MCF 10A (cell line): ENCODE results near the gene KRTAP10-11. TPM values are rescaled to one million over a fixed set of nuclear protein-coding genes. Genes with fewer than 3 reads are reported as not detected.
"Not testable (repeated sequence)": the region's sequence is repeated elsewhere in the genome, so short reads cannot be mapped to it uniquely, and the experiment has no call there.

ENCODE experiments used
- BruUV-seq: library from RNA; stranded (reverse); fragments of 400-500 nt; replicated peaks from 2 replicates; lab custom pipeline; 2021; lab: Mats Ljungman, UMichigan
- CTCF ChIA-PET: fragments of 300-600 bp; sonication (Branson Sonifier 250); formaldehyde crosslinking; extraction: SDS; loops from one replicate; lab custom pipeline; 2021; ENCODE audit warnings: antibody characterized with exemption, inconsistent platforms; lab: Yijun Ruan, JAX
- POLR2A ChIA-PET: fragments of 300-600, 350-650 bp; sonication (Branson Sonifier 250); formaldehyde crosslinking; extraction: SDS; loops from one replicate; lab custom pipeline; 2020; ENCODE audit warnings: antibody characterized with exemption, inconsistent platforms; lab: Yijun Ruan, JAX
- DNase-seq: peaks from one replicate; pipeline ENCODE4 v3.0.0-alpha.2; 2018; ENCODE audit not compliant: unreplicated experiment
- H3K27ac Mint-ChIP-seq: one replicate; pipeline ENCODE4 v1.8.0; 2022; ENCODE audit warnings: mild to moderate bottlenecking, low read depth, mixed read lengths; ENCODE audit not compliant: unreplicated experiment
- H3K27me3 Mint-ChIP-seq: one replicate; pipeline ENCODE4 v1.8.0; 2022; ENCODE audit warnings: mixed read lengths; ENCODE audit not compliant: insufficient read depth, unreplicated experiment
- H3K36me3 Mint-ChIP-seq: one replicate; pipeline ENCODE4 v1.8.0; 2022; ENCODE audit warnings: mild to moderate bottlenecking, moderate library complexity, mixed read lengths; ENCODE audit not compliant: insufficient read depth, unreplicated experiment
- H3K4me1 Mint-ChIP-seq: one replicate; pipeline ENCODE4 v1.8.0; 2022; ENCODE audit warnings: mixed read lengths; ENCODE audit not compliant: insufficient read depth, unreplicated experiment
- H3K4me3 Mint-ChIP-seq: one replicate; pipeline ENCODE4 v1.8.0; 2022; ENCODE audit warnings: mild to moderate bottlenecking, moderate library complexity, mixed read lengths; ENCODE audit not compliant: unreplicated experiment
- H3K9me3 Mint-ChIP-seq: one replicate; pipeline ENCODE4 v1.8.0; 2022; ENCODE audit warnings: mixed read lengths; ENCODE audit not compliant: unreplicated experiment
- CTCF ChIP-seq: fragments of 200-600 bp; IDR thresholded peaks from one replicate; pipeline ENCODE4 v1.8.0; 2022; ENCODE audit warnings: antibody characterized with exemption, mild to moderate bottlenecking; ENCODE audit not compliant: unreplicated experiment
- intact Hi-C: fragments of 100-400 bp; cut with micrococcal nuclease; formaldehyde crosslinking; loops from 2 replicates; pipeline ENCODE4 v1.14.1; 2022
- total RNA-seq: library from RNA; stranded (reverse); gene quantifications from 2 replicates; pipeline ENCODE4 v1.2.3, GENCODE V29; 2022

Gene KRTAP10-11
- total RNA-seq, 1 experiment from 2014 or later: not detected

- intact Hi-C loops: no loop called here
- H3K4me1 Mint-ChIP-seq: no peaks in the 10 kb centered on the region
- DNase-seq: no peak
- CTCF ChIA-PET: interaction anchor here (0.7 kb wide), 1 partner anchor 31 kb away, joined by 4 read pairs; no protein-coding TSS in a partner anchor
- no peak overlapping the region for H3K27ac Mint-ChIP-seq
- no peaks in the 10 kb centered on the region for H3K36me3 Mint-ChIP-seq
- H3K27me3 Mint-ChIP-seq: peaks cover 16% of the 10 kb centered on the region
- POLR2A ChIA-PET: no interaction called here
- H3K4me3 Mint-ChIP-seq: no peak overlapping the region
- peaks cover 53% of the 10 kb centered on the region for H3K9me3 Mint-ChIP-seq
- TF ChIP-seq CTCF: no peak
- BruUV-seq: no TSS peak
Observed at GRCh38 chr21:44623575-44623974, 22.6 kb upstream of the KRTAP10-11 start.

- no peaks in the 10 kb centered on the region for H3K27me3 Mint-ChIP-seq
- POLR2A ChIA-PET: interaction anchor here (1.1 kb wide), 1 partner anchor 29 kb away, joined by 3 read pairs; no protein-coding TSS in a partner anchor
- H3K4me1 Mint-ChIP-seq: no peaks in the 10 kb centered on the region
- DNase-seq: no peak
- peaks cover 44% of the 10 kb centered on the region for H3K9me3 Mint-ChIP-seq
- BruUV-seq: no TSS peak
- H3K36me3 Mint-ChIP-seq: no peaks in the 10 kb centered on the region
- intact Hi-C loops: no loop called here
- no peak for TF ChIP-seq CTCF
- CTCF ChIA-PET: no interaction called here
- no peak overlapping the region for H3K27ac Mint-ChIP-seq
- no peak overlapping the region for H3K4me3 Mint-ChIP-seq
Observed at GRCh38 chr21:44625756-44626155, 20.5 kb upstream of the KRTAP10-11 start.

- peaks cover 47% of the 10 kb centered on the region for H3K9me3 Mint-ChIP-seq
- intact Hi-C loops: no loop called here
- POLR2A ChIA-PET: interaction anchor here (0.5 to 1.1 kb wide), 2 partner anchors 21 to 29 kb away, joined by 3 read pairs; no protein-coding TSS in a partner anchor
- H3K36me3 Mint-ChIP-seq: no peaks in the 10 kb centered on the region
- no peak for TF ChIP-seq CTCF
- H3K4me1 Mint-ChIP-seq: no peaks in the 10 kb centered on the region
- no peaks in the 10 kb centered on the region for H3K27me3 Mint-ChIP-seq
- CTCF ChIA-PET: no interaction called here
- no TSS peak for BruUV-seq
- DNase-seq: no peak
- H3K27ac Mint-ChIP-seq: no peak overlapping the region
- no peak overlapping the region for H3K4me3 Mint-ChIP-seq
Observed at GRCh38 chr21:44626262-44626661, 20.0 kb upstream of the KRTAP10-11 start.

GRCh38 chr21:44626673-44627143 lies 19.5 kb upstream of the KRTAP10-11 start, which contains the start of gene KRTAP10-9:
TSS of gene KRTAP10-9 (plus strand) at chr21:44627093. CDS start at chr21:44627172, 79 bp downstream.
- H3K27me3 Mint-ChIP-seq: no peaks in the 10 kb centered on the region
- no peaks in the 10 kb centered on the region for H3K4me1 Mint-ChIP-seq
- BruUV-seq: no TSS peak
- H3K9me3 Mint-ChIP-seq: peaks cover 51% of the 10 kb centered on the region
- H3K4me3 Mint-ChIP-seq: no peak within 1 kb of the TSS
- no peak within 1 kb of the TSS for H3K27ac Mint-ChIP-seq
- ChIA-PET POLR2A (interaction anchor here (0.5 kb wide), 1 partner anchor 22 kb away, joined by 3 read pairs; no protein-coding TSS in a partner anchor), CTCF (no interaction called here)
- intact Hi-C loops: no loop called here
- no peaks in the 10 kb centered on the region for H3K36me3 Mint-ChIP-seq
- no peak for DNase-seq
- no peak for TF ChIP-seq CTCF

GRCh38 chr21:44627181-44627822 lies 18.9 kb upstream of the KRTAP10-11 start:
- CTCF ChIA-PET, H3K27me3 Mint-ChIP-seq, DNase-seq, BruUV-seq, POLR2A ChIA-PET, H3K4me3 Mint-ChIP-seq, H3K36me3 Mint-ChIP-seq, H3K27ac Mint-ChIP-seq, H3K4me1 Mint-ChIP-seq, intact Hi-C loops: not testable (repeated sequence)
- peaks cover 55% of the 10 kb centered on the region for H3K9me3 Mint-ChIP-seq

GRCh38 chr21:44627831-44628233 lies 18.4 kb upstream of the KRTAP10-11 start:
- H3K9me3 Mint-ChIP-seq: peaks cover 50% of the 10 kb centered on the region
- DNase-seq, POLR2A ChIA-PET, H3K4me1 Mint-ChIP-seq, H3K36me3 Mint-ChIP-seq, H3K4me3 Mint-ChIP-seq, H3K27ac Mint-ChIP-seq, H3K27me3 Mint-ChIP-seq, BruUV-seq, CTCF ChIA-PET, intact Hi-C loops: not testable (repeated sequence)
